ENCODE data around the gene DAD1.

DAD1 gene

GRCh38 chr14:22518073-22518472 lies 71.0 kb downstream of the DAD1 start:
- Histone ChIP-seq H4K20me1 (ENCODE audit: insufficient read depth, low read length) (no peaks in the 10 kb centered on the region), H3K9ac (ENCODE audit: low read length) (peak overlapping the region; percentile 28; the same call in 1 of the 2 replicates), H2AFZ (ENCODE audit: low read depth, low read length) (no peak overlapping the region), H3K9me3 (ENCODE audit: insufficient read depth, low read length) (no peaks in the 10 kb centered on the region), H3K4me2 (ENCODE audit: low read length) (peak overlapping the region; percentile 56), H3K27me3 (ENCODE audit: low read depth, low read length) (no peaks in the 10 kb centered on the region), H3K79me2 (ENCODE audit: low read length) (no peaks in the 10 kb centered on the region), H3K27ac (ENCODE audit: low read length) (peak overlapping the region; percentile 49), H3K36me3 (replicated peaks; ENCODE audit: low read depth, low read length) (no peaks in the 10 kb centered on the region), H3K4me1 (ENCODE audit: low read length) (peaks cover 90% of the 10 kb centered on the region), H3K4me3 (ENCODE audit: low read length) (no peak overlapping the region)
- TF ChIP-seq CTCF (IDR thresholded peaks at IDR 0.05; ENCODE audit: low read depth, low read length) (no peak), EZH2phosphoT487 (IDR thresholded peaks at IDR 0.05; ENCODE audit: low read depth) (no peak)

GRCh38 chr14:22517117-22517720 lies 71.8 kb downstream of the DAD1 start:
- peaks cover 89% of the 10 kb centered on the region for H3K4me1 ChIP-seq (ENCODE audit: low read length)

GRCh38 chr14:22515929-22516328 lies 73.1 kb downstream of the DAD1 start:
- Histone ChIP-seq H3K36me3 (replicated peaks; ENCODE audit: low read depth, low read length) (no peaks in the 10 kb centered on the region), H3K27me3 (ENCODE audit: low read depth, low read length) (no peaks in the 10 kb centered on the region), H3K27ac (ENCODE audit: low read length) (peak overlapping the region; percentile 66), H4K20me1 (ENCODE audit: insufficient read depth, low read length) (no peaks in the 10 kb centered on the region), H3K79me2 (ENCODE audit: low read length) (no peaks in the 10 kb centered on the region), H3K4me1 (ENCODE audit: low read length) (peaks cover 90% of the 10 kb centered on the region), H2AFZ (ENCODE audit: low read depth, low read length) (no peak overlapping the region), H3K4me3 (ENCODE audit: low read length) (no peak overlapping the region; the same call in 1 of the 2 replicates), H3K9ac (ENCODE audit: low read length) (no peak overlapping the region), H3K9me3 (ENCODE audit: insufficient read depth, low read length) (no peaks in the 10 kb centered on the region), H3K4me2 (ENCODE audit: low read length) (peak overlapping the region; percentile 55)
- TF ChIP-seq EZH2phosphoT487 (IDR thresholded peaks at IDR 0.05; ENCODE audit: low read depth), result no peak
- no peak for TF ChIP-seq CTCF (IDR thresholded peaks at IDR 0.05; ENCODE audit: low read depth, low read length)

More at GRCh38 chr14:22517117-22517720, 71.8 kb downstream of the DAD1 start:
- no peak for TF ChIP-seq EZH2phosphoT487 (IDR thresholded peaks at IDR 0.05; ENCODE audit: low read depth)
- TF ChIP-seq CTCF (IDR thresholded peaks at IDR 0.05; ENCODE audit: low read depth, low read length), result no peak
- Histone ChIP-seq H3K79me2 (ENCODE audit: low read length) (no peaks in the 10 kb centered on the region), H3K36me3 (replicated peaks; ENCODE audit: low read depth, low read length) (no peaks in the 10 kb centered on the region), H4K20me1 (ENCODE audit: insufficient read depth, low read length) (no peaks in the 10 kb centered on the region), H3K27ac (ENCODE audit: low read length) (peak overlapping the region; percentile 49), H3K9me3 (ENCODE audit: insufficient read depth, low read length) (no peaks in the 10 kb centered on the region), H3K4me3 (ENCODE audit: low read length) (peak overlapping the region; percentile 11; the same call in 1 of the 2 replicates), H3K4me2 (ENCODE audit: low read length) (peak overlapping the region; percentile 56), H3K27me3 (ENCODE audit: low read depth, low read length) (no peaks in the 10 kb centered on the region), H3K9ac (ENCODE audit: low read length) (peak overlapping the region; percentile 28; the same call in 1 of the 2 replicates), H2AFZ (ENCODE audit: low read depth, low read length) (no peak overlapping the region)
